ENCODE data around the gene VWA3A.

VWA3A gene

GRCh38 chr16:22077700-22078313, 14.5 kb upstream of the VWA3A start:
- WGBS (ENCODE audit: extremely low coverage, insufficient coverage, low lambda C conversion rate) = no CpG with 5 or more reads among the region's 8 CpGs
- H3K4ac ChIP-seq (ENCODE audit: low read depth, low read length) = no peak overlapping the region
- no peak overlapping the region for H2AK5ac ChIP-seq (ENCODE audit: low read length)
- H3K23ac ChIP-seq (ENCODE audit: low read length) = no peak overlapping the region
- H3K18ac ChIP-seq (ENCODE audit: low read length) = no peak overlapping the region
- H4K8ac ChIP-seq (ENCODE audit: low read depth, low read length) = no peak overlapping the region
- no peak overlapping the region for H3K27ac ChIP-seq (ENCODE audit: low read depth, low read length)
- H4K5ac ChIP-seq (ENCODE audit: low read length) = no peak overlapping the region
- no peaks in the 10 kb centered on the region for H3K79me2 ChIP-seq (ENCODE audit: control insufficient read depth, insufficient read depth, low read length)
- H3K4me1 ChIP-seq (ENCODE audit: control insufficient read depth, low read depth, low read length) = no peaks in the 10 kb centered on the region
- H2BK5ac ChIP-seq (ENCODE audit: low read length) = no peak overlapping the region
- peaks cover 2% of the 10 kb centered on the region for H3K79me1 ChIP-seq (ENCODE audit: low read length)
- H2BK15ac ChIP-seq (replicated peaks; ENCODE audit: low read depth) = no peak overlapping the region
- H3K9ac ChIP-seq (ENCODE audit: low read length) = no peak overlapping the region
- peak; percentile 63 for DNase-seq
- no peak overlapping the region for H3K4me3 ChIP-seq (ENCODE audit: low read length)
- H3K36me3 ChIP-seq (ENCODE audit: control insufficient read depth, insufficient read depth, low read length) = no peaks in the 10 kb centered on the region
- H3K4me2 ChIP-seq (ENCODE audit: low read length) = no peak overlapping the region
- no peak overlapping the region for H2BK120ac ChIP-seq (ENCODE audit: low read depth, low read length)
- no peaks in the 10 kb centered on the region for H3K27me3 ChIP-seq (ENCODE audit: insufficient read depth, low read length, poor library complexity)
- no peak overlapping the region for H3K56ac ChIP-seq (ENCODE audit: low read length)

GRCh38 chr16:22078656-22079055, 13.7 kb upstream of the VWA3A start:
- Histone ChIP-seq H2AK5ac (ENCODE audit: low read length) (no peak overlapping the region), H3K79me2 (ENCODE audit: control insufficient read depth, insufficient read depth, low read length) (no peaks in the 10 kb centered on the region), H3K27ac (ENCODE audit: low read depth, low read length) (no peak overlapping the region), H2BK15ac (replicated peaks; ENCODE audit: low read depth) (no peak overlapping the region), H3K4ac (ENCODE audit: low read depth, low read length) (no peak overlapping the region), H3K9ac (ENCODE audit: low read length) (no peak overlapping the region), H3K4me1 (ENCODE audit: control insufficient read depth, low read depth, low read length) (no peaks in the 10 kb centered on the region), H4K8ac (ENCODE audit: low read depth, low read length) (no peak overlapping the region), H3K4me3 (ENCODE audit: low read length) (no peak overlapping the region), H3K23ac (ENCODE audit: low read length) (no peak overlapping the region), H3K56ac (ENCODE audit: low read length) (no peak overlapping the region), H3K27me3 (ENCODE audit: insufficient read depth, low read length, poor library complexity) (no peaks in the 10 kb centered on the region), H2BK120ac (ENCODE audit: low read depth, low read length) (no peak overlapping the region), H3K18ac (ENCODE audit: low read length) (no peak overlapping the region), H3K79me1 (ENCODE audit: low read length) (peaks cover 2% of the 10 kb centered on the region), H3K4me2 (ENCODE audit: low read length) (no peak overlapping the region), H4K5ac (ENCODE audit: low read length) (no peak overlapping the region), H2BK5ac (ENCODE audit: low read length) (no peak overlapping the region), H3K36me3 (ENCODE audit: control insufficient read depth, insufficient read depth, low read length) (no peaks in the 10 kb centered on the region)
- no peak for DNase-seq
- no CpG with 5 or more reads among the region's 1 CpG for WGBS (ENCODE audit: extremely low coverage, insufficient coverage, low lambda C conversion rate)

GRCh38 chr16:22081050-22081449, 11.3 kb upstream of the VWA3A start:
- H3K4me1 ChIP-seq (ENCODE audit: control insufficient read depth, low read depth, low read length) = no peaks in the 10 kb centered on the region
- no peak overlapping the region for H3K27ac ChIP-seq (ENCODE audit: low read depth, low read length)
- no peak overlapping the region for H3K4me2 ChIP-seq (ENCODE audit: low read length)
- H2BK15ac ChIP-seq (replicated peaks; ENCODE audit: low read depth) = no peak overlapping the region
- H3K79me1 ChIP-seq (ENCODE audit: low read length) = no peaks in the 10 kb centered on the region
- DNase-seq = no peak
- no peaks in the 10 kb centered on the region for H3K79me2 ChIP-seq (ENCODE audit: control insufficient read depth, insufficient read depth, low read length)
- no peak overlapping the region for H4K8ac ChIP-seq (ENCODE audit: low read depth, low read length)
- no peaks in the 10 kb centered on the region for H3K36me3 ChIP-seq (ENCODE audit: control insufficient read depth, insufficient read depth, low read length)
- H3K4me3 ChIP-seq (ENCODE audit: low read length) = no peak overlapping the region
- no peaks in the 10 kb centered on the region for H3K27me3 ChIP-seq (ENCODE audit: insufficient read depth, low read length, poor library complexity)
- no peak overlapping the region for H3K4ac ChIP-seq (ENCODE audit: low read depth, low read length)
- no peak overlapping the region for H3K18ac ChIP-seq (ENCODE audit: low read length)
- no peak overlapping the region for H2BK5ac ChIP-seq (ENCODE audit: low read length)
- H4K5ac ChIP-seq (ENCODE audit: low read length) = no peak overlapping the region
- no peak overlapping the region for H3K23ac ChIP-seq (ENCODE audit: low read length)
- no CpG with 5 or more reads among the region's 3 CpGs for WGBS (ENCODE audit: extremely low coverage, insufficient coverage, low lambda C conversion rate)
- H3K9ac ChIP-seq (ENCODE audit: low read length) = no peak overlapping the region
- no peak overlapping the region for H3K56ac ChIP-seq (ENCODE audit: low read length)
- no peak overlapping the region for H2BK120ac ChIP-seq (ENCODE audit: low read depth, low read length)
- H2AK5ac ChIP-seq (ENCODE audit: low read length) = no peak overlapping the region

GRCh38 chr16:22086440-22086839, 5.9 kb upstream of the VWA3A start:
- H3K27ac ChIP-seq (ENCODE audit: low read depth, low read length) = no peak overlapping the region
- no CpG with 5 or more reads among the region's 1 CpG for WGBS (ENCODE audit: extremely low coverage, insufficient coverage, low lambda C conversion rate)
- H3K18ac ChIP-seq (ENCODE audit: low read length) = no peak overlapping the region
- no peaks in the 10 kb centered on the region for H3K79me2 ChIP-seq (ENCODE audit: control insufficient read depth, insufficient read depth, low read length)
- no peaks in the 10 kb centered on the region for H3K4me1 ChIP-seq (ENCODE audit: control insufficient read depth, low read depth, low read length)
- H4K5ac ChIP-seq (ENCODE audit: low read length) = no peak overlapping the region
- H3K4ac ChIP-seq (ENCODE audit: low read depth, low read length) = no peak overlapping the region
- H3K27me3 ChIP-seq (ENCODE audit: insufficient read depth, low read length, poor library complexity) = no peaks in the 10 kb centered on the region
- no peak overlapping the region for H3K4me3 ChIP-seq (ENCODE audit: low read length)
- H3K4me2 ChIP-seq (ENCODE audit: low read length) = no peak overlapping the region
- DNase-seq = no peak
- no peak overlapping the region for H2BK5ac ChIP-seq (ENCODE audit: low read length)
- no peak overlapping the region for H3K9ac ChIP-seq (ENCODE audit: low read length)
- H3K56ac ChIP-seq (ENCODE audit: low read length) = no peak overlapping the region
- H3K23ac ChIP-seq (ENCODE audit: low read length) = no peak overlapping the region
- H2AK5ac ChIP-seq (ENCODE audit: low read length) = no peak overlapping the region
- no peak overlapping the region for H2BK15ac ChIP-seq (replicated peaks; ENCODE audit: low read depth)
- H3K36me3 ChIP-seq (ENCODE audit: control insufficient read depth, insufficient read depth, low read length) = no peaks in the 10 kb centered on the region
- H2BK120ac ChIP-seq (ENCODE audit: low read depth, low read length) = no peak overlapping the region
- no peaks in the 10 kb centered on the region for H3K79me1 ChIP-seq (ENCODE audit: low read length)
- no peak overlapping the region for H4K8ac ChIP-seq (ENCODE audit: low read depth, low read length)

GRCh38 chr16:22088642-22089041, 3.7 kb upstream of the VWA3A start:
- Histone ChIP-seq H3K56ac (ENCODE audit: low read length) (no peak overlapping the region), H3K4me2 (ENCODE audit: low read length) (no peak overlapping the region), H3K9ac (ENCODE audit: low read length) (no peak overlapping the region), H2BK120ac (ENCODE audit: low read depth, low read length) (no peak overlapping the region), H2AK5ac (ENCODE audit: low read length) (no peak overlapping the region), H3K79me2 (ENCODE audit: control insufficient read depth, insufficient read depth, low read length) (no peaks in the 10 kb centered on the region), H3K4me1 (ENCODE audit: control insufficient read depth, low read depth, low read length) (no peaks in the 10 kb centered on the region), H2BK15ac (replicated peaks; ENCODE audit: low read depth) (no peak overlapping the region), H3K79me1 (ENCODE audit: low read length) (no peaks in the 10 kb centered on the region), H3K36me3 (ENCODE audit: control insufficient read depth, insufficient read depth, low read length) (no peaks in the 10 kb centered on the region), H3K4ac (ENCODE audit: low read depth, low read length) (no peak overlapping the region), H3K27me3 (ENCODE audit: insufficient read depth, low read length, poor library complexity) (no peaks in the 10 kb centered on the region), H3K4me3 (ENCODE audit: low read length) (no peak overlapping the region), H3K27ac (ENCODE audit: low read depth, low read length) (no peak overlapping the region), H4K5ac (ENCODE audit: low read length) (no peak overlapping the region), H4K8ac (ENCODE audit: low read depth, low read length) (no peak overlapping the region), H3K23ac (ENCODE audit: low read length) (no peak overlapping the region), H2BK5ac (ENCODE audit: low read length) (no peak overlapping the region), H3K18ac (ENCODE audit: low read length) (no peak overlapping the region)
- no peak for DNase-seq
- no CpG with 5 or more reads among the region's 1 CpG for WGBS (ENCODE audit: extremely low coverage, insufficient coverage, low lambda C conversion rate)

- Histone ChIP-seq H2AK5ac (ENCODE audit: low read length) (no peak overlapping the region), H3K4ac (ENCODE audit: low read depth, low read length) (no peak overlapping the region), H3K56ac (ENCODE audit: low read length) (no peak overlapping the region), H4K8ac (ENCODE audit: low read depth, low read length) (no peak overlapping the region), H2BK5ac (ENCODE audit: low read length) (no peak overlapping the region), H4K5ac (ENCODE audit: low read length) (no peak overlapping the region), H3K36me3 (ENCODE audit: control insufficient read depth, insufficient read depth, low read length) (no peaks in the 10 kb centered on the region), H3K18ac (ENCODE audit: low read length) (no peak overlapping the region), H3K79me1 (ENCODE audit: low read length) (no peaks in the 10 kb centered on the region), H3K9ac (ENCODE audit: low read length) (no peak overlapping the region), H3K4me3 (ENCODE audit: low read length) (no peak overlapping the region), H3K4me2 (ENCODE audit: low read length) (no peak overlapping the region), H3K79me2 (ENCODE audit: control insufficient read depth, insufficient read depth, low read length) (no peaks in the 10 kb centered on the region), H2BK15ac (replicated peaks; ENCODE audit: low read depth) (no peak overlapping the region), H3K23ac (ENCODE audit: low read length) (no peak overlapping the region), H3K27me3 (ENCODE audit: insufficient read depth, low read length, poor library complexity) (no peaks in the 10 kb centered on the region), H3K4me1 (ENCODE audit: control insufficient read depth, low read depth, low read length) (no peaks in the 10 kb centered on the region), H2BK120ac (ENCODE audit: low read depth, low read length) (no peak overlapping the region), H3K27ac (ENCODE audit: low read depth, low read length) (no peak overlapping the region)
- no CpG with 5 or more reads among the region's 4 CpGs for WGBS (ENCODE audit: extremely low coverage, insufficient coverage, low lambda C conversion rate)
- DNase-seq = no peak
Measured at GRCh38 chr16:22089910-22090309, 2.4 kb upstream of the VWA3A start.

All from mesendoderm (in vitro differentiated cells).